ENCODE results near the gene EIF4A3. TPM values are rescaled to one million over a fixed set of nuclear protein-coding genes. Genes with fewer than 3 reads are reported as not detected.

EIF4A3 gene
- total and polyA plus RNA-seq, 9 of the 15 experiments (the other 6 are each of a cell fraction or from before 2014, with no cell fraction given): 62.7 to 171 (median 127) TPM

DNA sequence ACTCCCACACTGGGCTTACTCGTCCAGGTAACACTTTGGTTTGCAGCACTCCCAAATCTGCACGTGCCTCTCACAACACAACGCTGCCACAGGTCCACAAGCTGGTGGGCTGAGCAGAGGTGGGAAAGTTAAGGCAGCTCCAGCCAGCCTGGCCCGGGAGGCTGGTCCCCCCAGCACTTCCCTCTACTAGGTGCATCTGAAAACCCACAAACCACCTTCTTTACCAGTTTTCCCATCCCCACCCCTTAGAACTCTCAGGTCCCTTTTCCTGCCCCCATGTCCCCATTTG, 46.9 kb downstream of the EIF4A3 start (continued):
- TF ChIP-seq ZNF561 (CRISPR knock-in tag; conservative IDR thresholded peaks at IDR 0.05): no peak
- no peak for TF ChIP-seq E2F4 (CRISPR knock-in tag; IDR thresholded peaks at IDR 0.05; ENCODE audit: low read depth)

- H3K9ac ChIP-seq (ENCODE audit: insufficient read depth in 1 of 2, low read depth in 2 of 2, low read length in 2 of 2): no peak overlapping the region
- H2AFZ ChIP-seq (ENCODE audit: low read depth, low read length): no peak overlapping the region
- DNase-seq (ENCODE audit: extremely low read depth in 1 of 4, low spot score in 3 of 4): no peak
- H3K27me3 ChIP-seq (ENCODE audit: control insufficient read depth in 2 of 2, insufficient read depth in 2 of 2, low read length in 2 of 2): peaks cover 17 to 39% of the 10 kb centered on the region in 2 experiments; a peak in 4 of 5 replicates
- H3K9me3 ChIP-seq (replicated peaks; ENCODE audit: control insufficient read depth, insufficient read depth, low read depth, low read length): no peaks in the 10 kb centered on the region
- peaks cover 6 to 40% of the 10 kb centered on the region in 2 experiments; a peak in 4 of 5 replicates for H3K4me1 ChIP-seq (replicated peaks in 1 of 2; ENCODE audit: control insufficient read depth in 2 of 2, insufficient read depth in 2 of 2, low read length in 2 of 2)
- H3K4me2 ChIP-seq (ENCODE audit: insufficient read depth, low read length): no peak overlapping the region
- no TSS peak for BruUV-seq (replicated peaks)
- intact Hi-C loops (cut with micrococcal nuclease): loop anchor here (10.0 kb wide), 1 partner anchor 85 kb away; no protein-coding TSS in a partner anchor
- no peaks in the 10 kb centered on the region for H3K36me3 ChIP-seq (ENCODE audit: control insufficient read depth, insufficient read depth, low read length)
- ChIA-PET POLR2A (no interaction called here), CTCF (ENCODE audit: low intra/inter-chr PET ratio) (no interaction called here)
- FAIRE-seq: no peak
- no peak for ATAC-seq
- H3K79me2 ChIP-seq (ENCODE audit: control insufficient read depth, insufficient read depth, low read length): no peaks in the 10 kb centered on the region
- no peaks in the 10 kb centered on the region for H3K9me1 ChIP-seq (ENCODE audit: control insufficient read depth, insufficient read depth, low read length)
- 59% methylated on average over 26 of the region's 27 CpGs for WGBS (ENCODE audit: insufficient coverage, low coverage, missing lambda C conversion rate)
- in situ Hi-C loops (cut with MboI): no loop called here
- no peaks in the 10 kb centered on the region for H4K20me1 ChIP-seq (replicated peaks; ENCODE audit: control insufficient read depth, insufficient read depth, low read length)
- no peak overlapping the region for H3K4me3 ChIP-seq
- H3K27ac ChIP-seq (ENCODE audit: extremely low read depth, low read depth, low read length): no peak overlapping the region
- TF ChIP-seq SREBF2 (CRISPR knock-in tag; IDR thresholded peaks at IDR 0.05) (no peak), C11orf30 (IDR thresholded peaks at IDR 0.05; ENCODE audit: low read depth) (peak; percentile 67), PRPF4 (IDR thresholded peaks at IDR 0.05; ENCODE audit: insufficient read depth, low read depth, low read length, poor library complexity, severe bottlenecking) (no peak), SMC3 (conservative IDR thresholded peaks at IDR 0.05; ENCODE audit: insufficient read depth, low read depth, low read length) (no peak), PKNOX1 (IDR thresholded peaks at IDR 0.05) (no peak), ZNF217 (CRISPR knock-in tag; IDR thresholded peaks at IDR 0.05) (no peak), ZNF407 (IDR thresholded peaks at IDR 0.05; ENCODE audit: low read depth) (no peak), FOXJ3 (CRISPR knock-in tag; IDR thresholded peaks at IDR 0.05) (no peak), NFIC (IDR thresholded peaks at IDR 0.05) (no peak)
These were observed 47.5 kb downstream of the EIF4A3 start for GRCh38 chr17:80099291-80100034.
